B cell (primary cell): Measurements from ENCODE around the gene TRIM61. TPM values are rescaled to one million over a fixed set of nuclear protein-coding genes. Genes with fewer than 3 reads are reported as not detected.

Source experiments
- ATAC-seq: fragments of 200-7000 bp; cut with Tn5 transposase; one replicate; pipeline ENCODE4 v1.10.0; 2021; ENCODE audit warnings: low read depth, mild to moderate bottlenecking, moderate number of reproducible peaks, moderate library complexity
- CTCF ChIA-PET: fragments of 350-600 bp; sonication (Branson Sonifier 250); formaldehyde crosslinking; loops from one replicate; lab custom pipeline; 2021; ENCODE audit warnings: antibody characterized with exemption, inconsistent platforms; lab: Charles Lee
- POLR2A ChIA-PET: fragments of 350-600 bp; sonication (Branson Sonifier 250); formaldehyde crosslinking; loops from one replicate; lab custom pipeline; 2021; ENCODE audit warnings: antibody characterized with exemption; lab: Charles Lee
- DNase-seq: peaks from one replicate; pipeline ENCODE4 v3.0.0; 2013
- H2AFZ ChIP-seq: 2 replicates; pipeline ENCODE4 v1.6.1; 2012; ENCODE audit warnings: mild to moderate bottlenecking, low read depth, low read length; ENCODE audit not compliant: insufficient read depth, poor library complexity, severe bottlenecking
- H3K27ac ChIP-seq, 2 donors: 1 replicate in 1 of 2; 2 replicates in 1 of 2; pipeline ENCODE4 v1.5.1; 2012 to 2013; ENCODE audit warnings: low read length in 2 of 2, mild to moderate bottlenecking in 2 of 2, moderate library complexity in 1 of 2
- H3K27me3 ChIP-seq, 4 experiments: fragments of 200-600 bp in 1 of 4; sonication (generic) in 1 of 4; replicated peaks in 1 of 4; 1 replicate in 2 of 4; 2 replicates in 2 of 4; pipeline versions ENCODE4 v1.6.1 to v1.7.0; 2013 to 2016; ENCODE audit warnings: low read length in 3 of 4, mild to moderate bottlenecking in 2 of 4, mixed read lengths in 1 of 4, moderate library complexity in 1 of 4; ENCODE audit not compliant: insufficient read depth in 4 of 4, control insufficient read depth in 3 of 4; ENCODE audit errors: control extremely low read depth in 1 of 4
- H3K36me3 ChIP-seq, 2 experiments: replicated peaks in 1 of 2; 1 replicate in 1 of 2; 2 replicates in 1 of 2; pipeline versions ENCODE4 v1.6.1 to v1.7.1; 2013; ENCODE audit warnings: low read length in 1 of 2; ENCODE audit not compliant: insufficient read depth in 2 of 2, control insufficient read depth in 1 of 2; ENCODE audit errors: control extremely low read depth in 1 of 2, extremely low read depth in 1 of 2
- H3K4me1 ChIP-seq, 2 donors: fragments of 200-600 bp in 1 of 2; sonication (generic) in 1 of 2; 1 replicate in 1 of 2; 2 replicates in 1 of 2; pipeline versions ENCODE4 v1.5.1 to v1.6.1; 2013 to 2017; ENCODE audit warnings: low read length in 2 of 2; ENCODE audit not compliant: control insufficient read depth in 2 of 2, insufficient read depth in 2 of 2
- H3K4me2 ChIP-seq: replicated peaks from 2 replicates; pipeline ENCODE3; 2012; ENCODE audit warnings: mild to moderate bottlenecking, low read depth, low read length; ENCODE audit not compliant: poor library complexity, severe bottlenecking
- H3K4me3 ChIP-seq, 5 experiments: fragments of 200-600 bp in 1 of 5; sonication (generic) in 1 of 5; 1 replicate in 3 of 5; 2 replicates in 2 of 5; pipeline versions ENCODE4 v1.5.1 to v1.7.0; 2011 to 2016; ENCODE audit warnings: low read length in 4 of 5, mild to moderate bottlenecking in 4 of 5, low read depth in 2 of 5, control low read depth in 1 of 5, moderate library complexity in 1 of 5; ENCODE audit not compliant: insufficient read depth in 1 of 5; ENCODE audit errors: control extremely low read depth in 1 of 5, extremely low read depth in 1 of 5
- H3K79me2 ChIP-seq: fragments of 200-600 bp; sonication (generic); one replicate; pipeline ENCODE4 v1.6.0; 2016; ENCODE audit warnings: low read length; ENCODE audit not compliant: control insufficient read depth, insufficient read depth
- H3K9ac ChIP-seq: fragments of 200-600 bp; sonication (generic); 2 replicates; pipeline ENCODE4 v1.6.1; 2017; ENCODE audit warnings: mild to moderate bottlenecking, low read length, moderate library complexity
- H3K9me3 ChIP-seq, 3 donors: one replicate each; pipeline versions ENCODE4 v1.6.1 to v1.7.1; 2013; ENCODE audit warnings: low read length in 2 of 3; ENCODE audit not compliant: control insufficient read depth in 2 of 3, insufficient read depth in 1 of 3; ENCODE audit errors: control extremely low read depth in 1 of 3
- H4K20me1 ChIP-seq: 2 replicates; pipeline ENCODE4 v1.6.0; 2012; ENCODE audit warnings: mild to moderate bottlenecking, low read length; ENCODE audit not compliant: insufficient read depth, control insufficient read depth, poor library complexity, severe bottlenecking
- H3K27ac Mint-ChIP-seq: one replicate; pipeline ENCODE4 v1.8.0; 2021; ENCODE audit warnings: mixed read lengths
- H3K27me3 Mint-ChIP-seq: one replicate; pipeline ENCODE4 v1.8.0; 2021; ENCODE audit warnings: mixed read lengths
- H3K4me1 Mint-ChIP-seq: one replicate; pipeline ENCODE4 v1.8.0; 2021; ENCODE audit warnings: mixed read lengths
- H3K4me3 Mint-ChIP-seq: one replicate; pipeline ENCODE4 v1.8.0; 2021; ENCODE audit warnings: mixed read lengths
- H3K9me3 Mint-ChIP-seq: one replicate; pipeline ENCODE4 v1.8.0; 2022; ENCODE audit warnings: mixed read lengths; ENCODE audit not compliant: insufficient read depth
- CTCF ChIP-seq: fragments of 200-600 bp; IDR thresholded peaks from one replicate; pipeline ENCODE4 v1.8.0; 2022; ENCODE audit warnings: antibody characterized with exemption, mild to moderate bottlenecking
- EZH2 ChIP-seq: IDR thresholded peaks from 2 replicates; pipeline ENCODE4 v1.6.1; 2012; ENCODE audit warnings: borderline replicate concordance, low read depth, mild to moderate bottlenecking, moderate library complexity, low read length; ENCODE audit not compliant: insufficient read depth, poor library complexity, severe bottlenecking
- WGBS: methylation state at CpG from one replicate; pipeline ENCODE4 v1.1.5; 2013; ENCODE audit warnings: missing lambda C conversion rate; ENCODE audit not compliant: insufficient coverage; 5-methylcytosine and 5-hydroxymethylcytosine counted together
- intact Hi-C: fragments of 100-400 bp; cut with micrococcal nuclease; formaldehyde crosslinking; loops from one replicate; pipeline ENCODE4 v1.10.0; 2022
- polyA plus RNA-seq: library from polyadenylated mRNA; depleted of rRNA; stranded (reverse); fragments of >200 nt; gene quantifications from 2 replicates; pipeline ENCODE4 v1.2.3, GENCODE V29; 2012
- total RNA-seq, 2 donors: library from RNA; stranded (reverse); fragments of 120-200 nt in 1 of 2; gene quantifications; 1 replicate in 1 of 2; 2 replicates in 1 of 2; pipeline versions ENCODE4 v1.2.3 to v1.2.4, GENCODE V29; 2013 to 2022

The TRIM61 gene
- total and polyA plus RNA-seq, 2 donors (not counting 1 experiment from before 2014, with no cell fraction given) = 0.16 to 2.2 TPM

GRCh38 chr4:164955107-164955805, 22.2 kb downstream of the TRIM61 start:
- Histone ChIP-seq H3K9ac (no peak overlapping the region), H3K36me3 (peaks cover 0 to 3% of the 10 kb centered on the region in 2 experiments), H3K4me2 (no peak overlapping the region), H2AFZ (peak overlapping the region; percentile 94), H3K79me2 (no peaks in the 10 kb centered on the region), H3K27ac (no peak overlapping the region), H3K27me3 (peaks cover 0 to 9% (median 4%) of the 10 kb centered on the region in 4 experiments), H4K20me1 (no peaks in the 10 kb centered on the region), H3K4me1 (peaks cover 8 to 14% of the 10 kb centered on the region in 2 donors), H3K4me3 (no peak overlapping the region), H3K9me3 (peaks cover 0 to 11% (median 0%) of the 10 kb centered on the region in 3 donors)
- ChIA-PET CTCF (no interaction called here), POLR2A (no interaction called here)
- Mint-ChIP-seq H3K4me3 (peak overlapping the region; percentile 62), H3K27me3 (peaks cover 22% of the 10 kb centered on the region), H3K9me3 (peaks cover 4% of the 10 kb centered on the region), H3K4me1 (peaks cover 18% of the 10 kb centered on the region), H3K27ac (no peak overlapping the region)
- ATAC-seq (no peak), DNase-seq (no peak)
- intact Hi-C loops = no loop called here
- WGBS = 100% methylated on average over 2 of the region's 4 CpGs
- TF ChIP-seq EZH2 = no peak
- TF ChIP-seq CTCF = no peak

- H3K4me3 ChIP-seq = no peak overlapping the region
- H3K4me1 Mint-ChIP-seq = peaks cover 13% of the 10 kb centered on the region
- H3K79me2 ChIP-seq = no peaks in the 10 kb centered on the region
- H3K27me3 Mint-ChIP-seq = peaks cover 43% of the 10 kb centered on the region
- H3K27ac Mint-ChIP-seq = no peak overlapping the region
- H3K4me2 ChIP-seq = no peak overlapping the region
- 83% methylated on average over 2 of the region's 3 CpGs for WGBS
- peaks cover 0 to 8% (median 0%) of the 10 kb centered on the region in 3 donors for H3K9me3 ChIP-seq
- H3K9ac ChIP-seq = no peak overlapping the region
- no peaks in the 10 kb centered on the region for H4K20me1 ChIP-seq
- DNase-seq (no peak), ATAC-seq (no peak)
- peaks cover 0 to 15% (median 7%) of the 10 kb centered on the region in 4 experiments for H3K27me3 ChIP-seq
- no peak for TF ChIP-seq CTCF
- TF ChIP-seq EZH2 = no peak
- no peak overlapping the region for H3K27ac ChIP-seq
- ChIA-PET CTCF (no interaction called here), POLR2A (no interaction called here)
- H2AFZ ChIP-seq = no peak overlapping the region
- no peak overlapping the region for H3K4me3 Mint-ChIP-seq
- H3K4me1 ChIP-seq = peaks cover 8% of the 10 kb centered on the region in 2 donors
- intact Hi-C loops = no loop called here
- no peaks in the 10 kb centered on the region for H3K36me3 ChIP-seq
- no peaks in the 10 kb centered on the region for H3K9me3 Mint-ChIP-seq
Measured at GRCh38 chr4:164952551-164952950, 24.9 kb downstream of the TRIM61 start.
